Bronchial epithelial cell (primary cell): ENCODE measurements around the gene SCG3. TPM values are rescaled to one million over a fixed set of nuclear protein-coding genes. Genes with fewer than 3 reads are reported as not detected.

Experiments used
- DNase-seq: peaks from one replicate; pipeline ENCODE4 v3.0.0-alpha.2; 2010; ENCODE audit warnings: low read depth
- FAIRE-seq: peaks from 2 replicates; lab custom pipeline; 2011; peaks lifted over from hg19 to GRCh38; lab: Jason Lieb, UNC
- H3K27me3 ChIP-seq: 2 replicates; pipeline ENCODE4 v1.5.1; 2011; ENCODE audit warnings: low read length; ENCODE audit not compliant: control insufficient read depth, insufficient read depth
- H3K36me3 ChIP-seq: 2 replicates; pipeline ENCODE4 v1.5.1; 2011; ENCODE audit warnings: low read length; ENCODE audit not compliant: control insufficient read depth, insufficient read depth
- H3K4me3 ChIP-seq: 2 replicates; pipeline ENCODE4 v1.5.1; 2011; ENCODE audit warnings: mild to moderate bottlenecking, low read depth, low read length, control low read depth
- CTCF ChIP-seq: IDR thresholded peaks from 2 replicates; pipeline ENCODE4 v1.5.1; 2011; ENCODE audit warnings: mild to moderate bottlenecking, moderate library complexity, low read length, control low read depth, inconsistent platforms; ENCODE audit not compliant: insufficient read depth, severe bottlenecking
- total RNA-seq: library from RNA; depleted of rRNA; stranded (reverse); fragments of >200 nt; gene quantifications from 2 replicates; pipeline ENCODE4 v1.2.1, GENCODE V29; 2014

SCG3 gene
- total RNA-seq, 1 donor from 2014 or later: not detected

GRCh38 chr15:51706926-51707608 is 25.8 kb downstream of the SCG3 start:
- FAIRE-seq (no peak), DNase-seq (peak; percentile 27)
- Histone ChIP-seq H3K4me3 (no peak overlapping the region), H3K36me3 (no peaks in the 10 kb centered on the region), H3K27me3 (peaks cover 3% of the 10 kb centered on the region)
- TF ChIP-seq CTCF: no peak

GRCh38 chr15:51708013-51708412 is 26.7 kb downstream of the SCG3 start:
- H3K4me3 ChIP-seq: no peak overlapping the region
- no peaks in the 10 kb centered on the region for H3K36me3 ChIP-seq
- DNase-seq: no peak
- peaks cover 1% of the 10 kb centered on the region for H3K27me3 ChIP-seq
- FAIRE-seq: no peak
- TF ChIP-seq CTCF: no peak

GRCh38 chr15:51709031-51709430 is 27.7 kb downstream of the SCG3 start:
- no peak for FAIRE-seq

GRCh38 chr15:51714162-51714561 is 32.9 kb downstream of the SCG3 start:
- no peak for DNase-seq
- no peak for TF ChIP-seq CTCF
- Histone ChIP-seq H3K27me3 (no peaks in the 10 kb centered on the region), H3K4me3 (no peak overlapping the region), H3K36me3 (no peaks in the 10 kb centered on the region)
- FAIRE-seq: no peak

More at GRCh38 chr15:51709031-51709430, 27.7 kb downstream of the SCG3 start:
- H3K4me3 ChIP-seq: no peak overlapping the region
- H3K36me3 ChIP-seq: no peaks in the 10 kb centered on the region
- no peak for DNase-seq
- TF ChIP-seq CTCF: no peak
- H3K27me3 ChIP-seq: peaks cover 1% of the 10 kb centered on the region

- Histone ChIP-seq H3K4me3 (no peak overlapping the region), H3K36me3 (no peaks in the 10 kb centered on the region), H3K27me3 (no peaks in the 10 kb centered on the region)
- no peak for TF ChIP-seq CTCF
- FAIRE-seq: no peak
- DNase-seq: no peak
These were observed 33.6 kb downstream of the SCG3 start for GRCh38 chr15:51714911-51715310.

- no peak for TF ChIP-seq CTCF
- no peak for FAIRE-seq
These were observed 36.9 kb downstream of the SCG3 start for GRCh38 chr15:51718219-51718618.

More at GRCh38 chr15:51718219-51718618, 36.9 kb downstream of the SCG3 start:
- Histone ChIP-seq H3K27me3 (no peaks in the 10 kb centered on the region), H3K36me3 (no peaks in the 10 kb centered on the region), H3K4me3 (no peak overlapping the region)
- no peak for DNase-seq
